ENCODE data around the gene RANBP17. TPM values are rescaled to one million over a fixed set of nuclear protein-coding genes. Genes with fewer than 3 reads are reported as not detected.

RANBP17 gene
- total and polyA plus RNA-seq, 4 donors: 18.3 to 95.4 (median 31.6) TPM

DNA sequence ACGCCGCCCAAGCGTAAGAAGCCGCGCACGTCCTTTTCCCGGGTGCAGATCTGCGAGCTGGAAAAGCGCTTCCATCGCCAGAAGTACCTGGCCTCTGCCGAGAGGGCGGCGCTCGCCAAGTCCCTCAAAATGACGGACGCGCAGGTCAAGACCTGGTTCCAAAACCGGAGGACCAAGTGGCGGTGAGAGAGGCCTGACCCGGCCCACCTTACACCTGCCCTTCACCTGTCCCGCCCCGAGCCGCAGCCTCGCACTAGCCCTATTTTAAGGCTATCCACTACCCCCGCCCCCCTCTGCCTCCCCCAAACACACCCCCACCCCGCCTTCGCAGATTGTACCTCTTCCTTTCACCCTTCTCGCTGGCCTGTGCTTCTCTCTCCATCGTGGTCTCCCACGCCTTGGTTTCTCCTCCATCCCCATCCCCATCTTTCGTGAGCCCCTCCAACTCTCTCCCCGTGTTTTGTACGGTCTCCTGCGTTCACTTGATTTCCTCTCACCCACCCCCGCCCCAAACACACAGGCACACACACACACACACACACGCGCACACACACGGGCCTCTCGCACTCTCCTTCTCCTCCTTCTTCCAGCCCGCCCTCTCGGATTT is 448.5 kb downstream of the RANBP17 start:
- Histone ChIP-seq H3K27ac (ENCODE audit: low read depth, low read length) (no peak overlapping the region), H3K4me3 (ENCODE audit: low read depth, low read length) (peak overlapping the region; percentile 5), H3K36me3 (ENCODE audit: control insufficient read depth, insufficient read depth, low read length) (peaks cover 15% of the 10 kb centered on the region), H3K4me1 (ENCODE audit: control insufficient read depth, insufficient read depth, low read length) (peaks cover 59% of the 10 kb centered on the region), H3K9me3 (ENCODE audit: control insufficient read depth, insufficient read depth, low read length) (no peaks in the 10 kb centered on the region), H3K27me3 (ENCODE audit: control insufficient read depth, insufficient read depth, low read length) (peaks cover 97% of the 10 kb centered on the region)
- under 1% methylated on average over 36 of the region's 41 CpGs for WGBS (ENCODE audit: insufficient coverage)
- peak in 2 of 6 donors; percentile 13 to 54 for DNase-seq (ENCODE audit: low read depth in 4 of 6, low spot score in 6 of 6)

DNA sequence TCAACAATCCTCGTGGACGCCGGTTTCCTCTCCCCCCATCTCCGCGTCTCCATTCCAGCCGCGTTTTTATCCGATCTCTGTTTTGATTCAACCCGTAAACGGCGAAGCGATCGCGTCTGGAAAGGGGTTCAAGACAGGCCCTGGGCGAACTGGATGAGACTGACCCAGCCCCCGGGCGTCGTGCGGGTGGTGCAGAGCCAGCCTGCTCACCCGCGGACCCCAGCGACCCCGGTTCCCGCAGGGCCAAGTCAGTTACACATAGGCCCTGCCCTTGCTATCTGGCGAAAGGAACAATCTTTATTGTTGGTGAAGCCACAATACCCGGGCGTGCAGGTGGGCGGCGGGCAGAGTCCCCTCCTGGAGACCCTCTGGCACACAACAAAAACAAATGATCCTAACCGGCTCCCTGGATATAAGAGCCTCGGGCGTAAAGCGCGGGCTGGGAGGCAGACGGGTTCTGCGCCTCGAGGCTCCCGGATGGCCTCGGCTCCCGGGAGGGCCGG is 449.1 kb downstream of the RANBP17 start:
- Histone ChIP-seq H3K27me3 (ENCODE audit: control insufficient read depth, insufficient read depth, low read length) (peaks cover 97% of the 10 kb centered on the region), H3K9me3 (ENCODE audit: control insufficient read depth, insufficient read depth, low read length) (no peaks in the 10 kb centered on the region), H3K27ac (ENCODE audit: low read depth, low read length) (no peak overlapping the region), H3K4me1 (ENCODE audit: control insufficient read depth, insufficient read depth, low read length) (peaks cover 65% of the 10 kb centered on the region), H3K4me3 (ENCODE audit: low read depth, low read length) (no peak overlapping the region), H3K36me3 (ENCODE audit: control insufficient read depth, insufficient read depth, low read length) (peaks cover 15% of the 10 kb centered on the region)
- peak in 2 of 6 donors; percentile 43 to 44 for DNase-seq (ENCODE audit: low read depth in 4 of 6, low spot score in 6 of 6)
- WGBS (ENCODE audit: insufficient coverage): under 1% methylated on average over 41 of the region's 41 CpGs

DNA sequence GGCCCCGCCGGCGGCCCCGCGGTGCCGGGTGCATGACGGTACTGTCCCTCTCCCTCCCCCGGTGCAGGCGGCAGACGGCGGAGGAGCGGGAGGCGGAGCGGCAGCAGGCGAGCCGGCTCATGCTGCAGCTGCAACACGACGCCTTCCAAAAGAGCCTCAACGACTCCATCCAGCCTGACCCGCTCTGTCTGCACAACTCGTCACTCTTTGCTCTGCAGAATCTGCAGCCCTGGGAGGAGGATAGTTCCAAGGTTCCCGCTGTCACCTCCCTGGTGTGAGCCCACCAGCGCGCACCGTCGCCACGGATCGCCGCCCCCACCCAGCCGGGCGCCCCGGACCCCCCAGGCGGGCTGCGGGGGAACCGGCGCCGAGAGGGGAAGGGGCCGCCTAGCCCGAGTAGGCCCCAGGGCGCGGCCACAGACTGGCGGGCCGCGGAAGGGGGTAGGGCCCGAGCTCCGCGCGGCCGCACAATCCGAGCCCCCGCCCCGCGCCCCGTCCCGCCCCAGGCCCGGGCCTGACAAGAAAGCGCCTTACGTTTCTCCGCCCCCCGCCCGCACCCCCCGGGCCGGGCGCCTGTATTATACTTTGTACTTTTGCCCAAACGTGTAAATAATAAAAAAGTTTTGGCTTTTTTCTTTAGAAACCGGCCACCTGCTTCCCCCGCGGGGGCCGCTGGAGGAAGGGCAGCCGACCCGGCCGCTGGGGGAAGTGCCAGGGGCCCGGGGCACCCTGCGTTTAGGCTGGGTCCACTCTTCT is 449.7 kb downstream of the RANBP17 start:
- H3K4me1 ChIP-seq (ENCODE audit: control insufficient read depth, insufficient read depth, low read length): peaks cover 69% of the 10 kb centered on the region
- H3K27me3 ChIP-seq (ENCODE audit: control insufficient read depth, insufficient read depth, low read length): peaks cover 97% of the 10 kb centered on the region
- H3K36me3 ChIP-seq (ENCODE audit: control insufficient read depth, insufficient read depth, low read length): peaks cover 18% of the 10 kb centered on the region
- no peak overlapping the region for H3K27ac ChIP-seq (ENCODE audit: low read depth, low read length)
- under 1% methylated on average over 65 of the region's 74 CpGs for WGBS (ENCODE audit: insufficient coverage)
- no peaks in the 10 kb centered on the region for H3K9me3 ChIP-seq (ENCODE audit: control insufficient read depth, insufficient read depth, low read length)
- peak in 2 of 6 donors; percentile 69 to 73 for DNase-seq (ENCODE audit: low read depth in 4 of 6, low spot score in 6 of 6)
- H3K4me3 ChIP-seq (ENCODE audit: low read depth, low read length): peak overlapping the region; percentile 2

DNA sequence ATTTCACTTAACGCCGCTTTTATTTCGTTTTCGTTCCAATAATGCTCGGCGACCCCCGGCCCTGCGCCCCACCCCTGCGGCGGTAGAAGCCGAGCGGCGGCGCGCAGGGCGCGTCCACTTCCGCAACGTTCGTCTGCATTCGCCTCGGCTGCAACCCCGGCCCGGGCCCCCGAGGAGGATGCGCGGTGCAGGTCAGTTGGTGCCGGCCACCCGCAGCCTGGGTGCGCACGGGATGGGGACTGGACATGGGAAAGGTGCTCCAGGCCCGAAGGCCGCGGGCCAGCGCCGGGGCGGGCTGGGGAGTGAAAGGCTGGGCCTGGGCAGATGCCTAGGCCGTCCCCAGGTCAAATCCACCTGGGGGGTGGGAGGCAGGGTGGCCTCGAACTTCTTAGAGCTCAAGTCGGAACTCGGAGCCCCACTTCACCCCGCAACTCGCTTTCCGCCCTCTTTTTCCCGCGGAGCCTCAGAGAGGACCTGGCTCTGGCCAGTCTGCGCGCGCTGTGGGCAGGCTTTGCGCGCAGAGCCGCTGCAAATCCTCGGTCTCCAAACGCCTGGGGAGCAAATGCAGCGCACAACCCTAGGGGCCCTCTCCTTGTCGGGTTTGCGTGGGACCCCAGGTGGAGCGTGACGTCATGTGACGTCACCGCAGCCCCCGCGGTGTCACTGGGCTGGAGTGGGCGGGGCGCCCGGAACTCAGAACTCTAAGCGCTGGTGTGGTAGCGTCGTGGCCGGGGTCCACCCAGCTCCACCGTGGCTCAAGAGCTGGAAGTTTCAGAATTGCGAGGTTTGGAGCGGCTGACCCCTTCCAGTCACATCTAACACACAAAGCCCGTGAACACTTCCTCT is 450.5 kb downstream of the RANBP17 start:
- Histone ChIP-seq H3K27me3 (ENCODE audit: control insufficient read depth, insufficient read depth, low read length) (peaks cover 97% of the 10 kb centered on the region), H3K9me3 (ENCODE audit: control insufficient read depth, insufficient read depth, low read length) (no peaks in the 10 kb centered on the region), H3K27ac (ENCODE audit: low read depth, low read length) (no peak overlapping the region), H3K4me1 (ENCODE audit: control insufficient read depth, insufficient read depth, low read length) (peaks cover 71% of the 10 kb centered on the region), H3K36me3 (ENCODE audit: control insufficient read depth, insufficient read depth, low read length) (peaks cover 19% of the 10 kb centered on the region), H3K4me3 (ENCODE audit: low read depth, low read length) (peak overlapping the region; percentile 5)
- peak in 2 of 6 donors; percentile 34 to 82 for DNase-seq (ENCODE audit: low read depth in 4 of 6, low spot score in 6 of 6)
- WGBS (ENCODE audit: insufficient coverage): under 1% methylated on average over 73 of the region's 74 CpGs

DNA sequence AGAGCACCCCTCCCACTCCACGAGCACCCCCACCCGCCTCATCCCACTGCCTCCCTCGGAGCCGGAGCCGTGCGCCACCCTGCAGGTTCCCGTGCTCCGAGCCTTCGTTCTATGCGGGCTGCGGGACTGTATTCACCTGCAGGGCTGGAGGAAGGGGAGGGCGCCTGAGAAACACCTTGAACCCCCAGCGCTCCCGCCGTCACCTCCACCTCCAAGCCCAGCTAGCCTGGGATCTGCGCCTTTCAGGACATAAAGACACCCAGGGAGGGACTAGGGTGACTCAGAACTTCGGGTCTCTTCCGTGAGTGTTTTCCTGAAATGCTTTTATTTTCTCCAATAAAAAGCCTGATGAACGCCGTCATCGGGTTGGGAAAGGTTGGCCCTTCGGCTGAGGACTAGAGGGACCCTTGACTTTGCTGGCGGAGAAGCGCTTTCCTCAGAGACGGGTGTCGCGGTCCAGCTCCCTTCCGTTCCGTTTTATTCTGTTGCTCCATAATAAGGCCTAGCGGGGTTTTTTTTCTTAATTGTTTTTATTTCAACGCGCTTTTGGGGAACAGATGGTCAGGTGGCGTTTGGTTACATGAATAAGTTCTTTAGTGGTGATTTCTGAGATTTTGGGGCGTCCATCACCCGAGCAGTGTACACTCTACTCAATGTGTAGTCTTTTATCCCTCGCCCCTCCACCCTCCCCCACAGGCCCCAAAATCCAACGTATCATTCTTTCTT is 451.8 kb downstream of the RANBP17 start:
- Histone ChIP-seq H3K9me3 (ENCODE audit: control insufficient read depth, insufficient read depth, low read length) (peaks cover 1% of the 10 kb centered on the region), H3K27me3 (ENCODE audit: control insufficient read depth, insufficient read depth, low read length) (peaks cover 97% of the 10 kb centered on the region), H3K4me3 (ENCODE audit: low read depth, low read length) (no peak overlapping the region), H3K4me1 (ENCODE audit: control insufficient read depth, insufficient read depth, low read length) (peaks cover 69% of the 10 kb centered on the region), H3K36me3 (ENCODE audit: control insufficient read depth, insufficient read depth, low read length) (peaks cover 19% of the 10 kb centered on the region), H3K27ac (ENCODE audit: low read depth, low read length) (no peak overlapping the region)
- 0% methylated on average over 18 of the region's 37 CpGs for WGBS (ENCODE audit: insufficient coverage)
- peak in 2 of 6 donors; percentile 18 to 53 for DNase-seq (ENCODE audit: low read depth in 4 of 6, low spot score in 6 of 6)

DNA sequence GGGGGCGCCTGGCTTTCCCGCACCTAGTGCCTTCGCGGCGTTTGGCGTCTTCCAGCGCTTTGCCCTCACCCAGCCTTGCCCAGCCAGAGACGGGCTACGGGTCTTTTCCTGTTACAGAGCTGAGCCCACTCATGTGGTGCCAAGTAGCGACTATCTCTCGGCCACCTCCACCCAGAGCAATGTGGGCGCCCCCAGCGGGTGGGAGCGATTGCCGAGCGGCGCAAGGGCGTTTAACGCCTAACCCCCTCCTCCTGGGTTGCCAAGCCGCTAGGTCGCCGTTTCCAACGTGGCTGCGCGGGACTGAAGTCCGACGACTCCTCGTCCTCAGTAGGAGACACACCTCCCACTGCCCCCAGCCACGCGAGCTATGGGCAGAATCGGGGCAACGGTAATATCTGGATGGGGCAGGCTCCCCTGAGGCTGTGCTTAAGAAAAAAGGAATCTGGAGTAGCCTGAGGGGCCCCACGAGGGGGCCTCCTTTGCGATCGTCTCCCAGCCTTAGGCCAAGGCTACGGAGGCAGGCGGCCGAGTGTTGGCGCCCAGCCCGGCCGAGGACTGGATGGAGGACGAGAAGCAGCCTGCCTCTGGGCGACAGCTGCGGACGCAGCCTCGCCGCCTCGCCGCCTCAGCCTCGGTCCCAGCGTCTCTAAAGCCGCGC is 453.0 kb downstream of the RANBP17 start:
- H3K36me3 ChIP-seq (ENCODE audit: control insufficient read depth, insufficient read depth, low read length): peaks cover 19% of the 10 kb centered on the region
- H3K27me3 ChIP-seq (ENCODE audit: control insufficient read depth, insufficient read depth, low read length): peaks cover 97% of the 10 kb centered on the region
- peak in 2 of 6 donors; percentile 53 for DNase-seq (ENCODE audit: low read depth in 4 of 6, low spot score in 6 of 6)
- no peak overlapping the region for H3K27ac ChIP-seq (ENCODE audit: low read depth, low read length)
- H3K9me3 ChIP-seq (ENCODE audit: control insufficient read depth, insufficient read depth, low read length): peaks cover 1% of the 10 kb centered on the region
- WGBS (ENCODE audit: insufficient coverage): 1% methylated on average over 53 of the region's 53 CpGs
- H3K4me1 ChIP-seq (ENCODE audit: control insufficient read depth, insufficient read depth, low read length): peaks cover 60% of the 10 kb centered on the region
- H3K4me3 ChIP-seq (ENCODE audit: low read depth, low read length): no peak overlapping the region

DNA sequence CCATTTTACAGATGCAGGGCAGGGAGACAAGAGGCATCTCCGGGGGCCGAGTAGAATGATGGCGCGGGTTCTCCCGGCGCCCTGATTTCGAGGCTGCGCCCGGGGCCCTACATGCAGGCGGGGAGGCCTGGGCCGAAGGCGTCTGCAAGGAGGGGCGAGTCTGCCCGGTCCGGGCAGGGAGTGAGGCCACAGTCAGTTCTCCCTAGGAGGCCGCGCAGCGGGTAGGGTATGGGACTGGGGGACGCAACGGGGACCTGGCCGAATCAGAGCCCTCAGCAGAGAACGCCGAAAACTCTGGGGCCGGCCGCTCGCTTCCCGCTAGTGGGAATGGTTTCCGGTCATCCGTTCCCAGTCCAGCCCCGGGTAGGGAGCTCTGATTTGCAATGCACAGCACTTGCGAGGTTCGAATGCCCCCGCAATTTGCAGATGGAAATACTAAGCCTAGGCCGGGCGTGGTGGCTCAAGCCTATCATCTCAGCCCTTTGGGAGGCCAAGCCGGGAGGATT is 453.6 kb downstream of the RANBP17 start:
- Histone ChIP-seq H3K27me3 (ENCODE audit: control insufficient read depth, insufficient read depth, low read length) (peaks cover 95% of the 10 kb centered on the region), H3K27ac (ENCODE audit: low read depth, low read length) (no peak overlapping the region), H3K9me3 (ENCODE audit: control insufficient read depth, insufficient read depth, low read length) (peaks cover 1% of the 10 kb centered on the region), H3K4me3 (ENCODE audit: low read depth, low read length) (no peak overlapping the region), H3K4me1 (ENCODE audit: control insufficient read depth, insufficient read depth, low read length) (peaks cover 60% of the 10 kb centered on the region), H3K36me3 (ENCODE audit: control insufficient read depth, insufficient read depth, low read length) (peaks cover 19% of the 10 kb centered on the region)
- WGBS (ENCODE audit: insufficient coverage): 2% methylated on average over 36 of the region's 36 CpGs
- peak in 2 of 6 donors; percentile 11 to 29 for DNase-seq (ENCODE audit: low read depth in 4 of 6, low spot score in 6 of 6)

DNA sequence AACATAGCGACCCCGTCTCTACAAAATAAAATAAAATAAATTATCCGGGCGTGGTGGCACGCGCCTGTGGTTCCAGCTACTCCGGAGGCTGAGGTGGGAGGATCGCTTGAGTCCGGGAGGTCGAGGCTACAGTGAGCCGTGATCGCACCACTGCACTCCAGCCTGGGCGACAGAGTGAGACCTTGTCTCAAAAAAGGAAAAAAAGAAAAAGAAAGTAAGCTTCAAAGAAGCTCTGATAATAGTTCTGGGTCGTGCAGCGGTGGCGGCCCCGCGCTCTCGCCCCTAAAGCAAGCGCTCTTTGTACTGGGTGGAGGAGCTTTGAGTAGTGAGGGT is 454.1 kb downstream of the RANBP17 start:
- Histone ChIP-seq H3K36me3 (ENCODE audit: control insufficient read depth, insufficient read depth, low read length) (peaks cover 19% of the 10 kb centered on the region), H3K27me3 (ENCODE audit: control insufficient read depth, insufficient read depth, low read length) (peaks cover 91% of the 10 kb centered on the region), H3K9me3 (ENCODE audit: control insufficient read depth, insufficient read depth, low read length) (peaks cover 1% of the 10 kb centered on the region), H3K27ac (ENCODE audit: low read depth, low read length) (no peak overlapping the region), H3K4me3 (ENCODE audit: low read depth, low read length) (no peak overlapping the region), H3K4me1 (ENCODE audit: control insufficient read depth, insufficient read depth, low read length) (peaks cover 55% of the 10 kb centered on the region)
- 3% methylated on average over 17 of the region's 20 CpGs for WGBS (ENCODE audit: insufficient coverage)
- peak in 1 of 6 donors; percentile 31 for DNase-seq (ENCODE audit: low read depth in 4 of 6, low spot score in 6 of 6)
